NCI-H2107 treated with DMSO at 0.1 percent for 48 hours (cell line): ENCODE data around the gene UNC13C.

Experiments used
- DNase-seq: peaks from one replicate; lab custom pipeline; 2025; ENCODE audit not compliant: unreplicated experiment; lab: John Stamatoyannopoulos, UW

Gene UNC13C

GRCh38 chr15:54282228-54282836, 304.1 kb downstream of the UNC13C start:
- DNase-seq: no peak

- DNase-seq: no peak
Observed at GRCh38 chr15:54288049-54288448, 309.8 kb downstream of the UNC13C start.

- no peak for DNase-seq
Observed at GRCh38 chr15:54289590-54290136, 311.4 kb downstream of the UNC13C start.

- no peak for DNase-seq
Observed at GRCh38 chr15:54298396-54298795, 320.2 kb downstream of the UNC13C start.

- no peak for DNase-seq
Observed at GRCh38 chr15:54304321-54304720, 326.1 kb downstream of the UNC13C start.

- no peak for DNase-seq
Observed at GRCh38 chr15:54305138-54305537, 326.9 kb downstream of the UNC13C start.

- DNase-seq: no peak
Observed at GRCh38 chr15:54307252-54307902, 329.1 kb downstream of the UNC13C start.

- DNase-seq: no peak
Observed at GRCh38 chr15:54307926-54308325, 329.7 kb downstream of the UNC13C start.

GRCh38 chr15:54312528-54312927, 334.3 kb downstream of the UNC13C start:
- DNase-seq: no peak

- DNase-seq: no peak
Observed at GRCh38 chr15:54321426-54321825, 343.2 kb downstream of the UNC13C start.

GRCh38 chr15:54322341-54322740, 344.1 kb downstream of the UNC13C start:
- no peak for DNase-seq

- DNase-seq: no peak
Observed at GRCh38 chr15:54345301-54345700, 367.1 kb downstream of the UNC13C start.

- DNase-seq: no peak
Observed at GRCh38 chr15:54345827-54346226, 367.6 kb downstream of the UNC13C start.

GRCh38 chr15:54347082-54347827, 369.0 kb downstream of the UNC13C start:
- no peak for DNase-seq

- no peak for DNase-seq
Observed at GRCh38 chr15:54353726-54354125, 375.5 kb downstream of the UNC13C start.

- no peak for DNase-seq
Observed at GRCh38 chr15:54354341-54354740, 376.1 kb downstream of the UNC13C start.

- DNase-seq: no peak
Observed at GRCh38 chr15:54364961-54365360, 386.7 kb downstream of the UNC13C start.

- DNase-seq: no peak
Observed at GRCh38 chr15:54373332-54373731, 395.1 kb downstream of the UNC13C start.

GRCh38 chr15:54374184-54374952, 396.1 kb downstream of the UNC13C start:
- DNase-seq: no peak

- DNase-seq: no peak
Observed at GRCh38 chr15:54387799-54388198, 409.6 kb downstream of the UNC13C start.

GRCh38 chr15:54388746-54389145, 410.5 kb downstream of the UNC13C start:
- DNase-seq: no peak
